H7 (cell line): ENCODE measurements around the gene RYR1. TPM values are rescaled to one million over a fixed set of nuclear protein-coding genes. Genes with fewer than 3 reads are reported as not detected.
"Not testable (repeated sequence)": the region's sequence is repeated elsewhere in the genome, so short reads cannot be mapped to it uniquely, and the experiment has no call there.

Experiments
- DNase-seq: peaks from one replicate; pipeline ENCODE4 v3.0.0; 2012
- H3K27me3 ChIP-seq: 2 replicates; pipeline ENCODE4 v1.6.0; 2011; ENCODE audit warnings: mild to moderate bottlenecking, low read length; ENCODE audit not compliant: control insufficient read depth, insufficient read depth
- H3K36me3 ChIP-seq: replicated peaks from 2 replicates; pipeline ENCODE4 v1.5.1; 2011; ENCODE audit warnings: low read length; ENCODE audit not compliant: control insufficient read depth, insufficient read depth
- H3K4me3 ChIP-seq: 2 replicates; pipeline ENCODE4 v1.5.1; 2011; ENCODE audit warnings: low read depth, mild to moderate bottlenecking, control low read depth, low read length, moderate library complexity; ENCODE audit not compliant: insufficient read depth
- total RNA-seq: library from RNA; depleted of rRNA; stranded (reverse); fragments of >200 nt; shearing (Covaris generic); gene quantifications from 2 replicates; pipeline ENCODE4 v1.2.3, GENCODE V29; 2014

RYR1 gene
- total RNA-seq, 1 experiment from 2014 or later, result 17.9 TPM

DNA sequence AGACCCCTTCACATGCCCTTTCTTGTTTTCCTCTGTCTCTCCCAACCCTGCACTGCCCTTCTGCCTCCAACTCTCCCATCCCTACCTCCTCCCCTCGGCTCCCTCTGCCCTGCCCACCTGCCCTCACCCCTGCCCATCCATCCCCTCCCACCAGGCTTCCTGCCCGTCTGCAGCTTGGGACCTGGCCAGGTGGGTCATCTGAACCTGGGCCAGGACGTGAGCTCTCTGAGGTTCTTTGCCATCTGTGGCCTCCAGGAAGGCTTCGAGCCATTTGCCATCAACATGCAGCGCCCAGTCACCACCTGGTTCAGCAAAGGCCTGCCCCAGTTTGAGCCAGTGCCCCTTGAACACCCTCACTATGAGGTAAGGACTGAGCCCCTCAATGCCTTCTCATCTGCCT is 35.7 kb downstream of the RYR1 start:
- no peak overlapping the region for H3K4me3 ChIP-seq
- no peak for DNase-seq
- H3K36me3 ChIP-seq, result peaks cover 25% of the 10 kb centered on the region
- H3K27me3 ChIP-seq, result no peaks in the 10 kb centered on the region

DNA sequence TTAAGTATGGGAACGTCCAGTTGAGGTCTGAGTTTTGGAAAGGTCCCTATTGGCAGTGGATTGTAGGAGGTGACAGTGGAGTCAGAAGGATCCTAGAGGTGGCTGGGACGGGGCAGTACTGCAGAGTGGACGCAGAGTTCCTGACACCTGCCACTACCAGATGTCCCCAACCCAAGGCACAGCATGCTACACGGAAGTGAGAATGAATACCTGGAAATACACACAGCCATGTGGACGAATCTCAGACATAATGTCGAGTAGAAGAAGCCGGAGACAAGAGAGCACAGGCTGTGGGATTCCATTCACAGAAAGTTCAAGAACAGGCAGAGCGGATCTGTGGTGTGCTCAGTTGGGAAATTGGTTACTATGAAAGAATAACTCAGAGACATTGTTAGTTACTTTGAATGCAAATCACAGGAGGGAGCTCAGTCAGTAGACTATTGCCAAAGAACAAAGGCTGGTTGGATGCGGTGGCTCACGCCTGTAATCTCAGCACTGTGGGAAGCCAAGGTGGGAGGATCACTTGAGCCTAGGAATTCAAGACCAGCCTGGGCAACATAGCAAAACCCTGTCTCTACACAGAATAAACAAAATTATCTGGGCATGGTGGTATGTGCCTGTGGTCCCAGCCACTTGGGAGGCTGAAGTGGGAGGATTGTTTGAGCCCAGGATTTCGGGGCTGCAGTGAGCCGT is 37.4 kb downstream of the RYR1 start:
- no peak for DNase-seq
- Histone ChIP-seq H3K4me3 (no peak overlapping the region), H3K36me3 (peaks cover 26% of the 10 kb centered on the region), H3K27me3 (no peaks in the 10 kb centered on the region)

DNA sequence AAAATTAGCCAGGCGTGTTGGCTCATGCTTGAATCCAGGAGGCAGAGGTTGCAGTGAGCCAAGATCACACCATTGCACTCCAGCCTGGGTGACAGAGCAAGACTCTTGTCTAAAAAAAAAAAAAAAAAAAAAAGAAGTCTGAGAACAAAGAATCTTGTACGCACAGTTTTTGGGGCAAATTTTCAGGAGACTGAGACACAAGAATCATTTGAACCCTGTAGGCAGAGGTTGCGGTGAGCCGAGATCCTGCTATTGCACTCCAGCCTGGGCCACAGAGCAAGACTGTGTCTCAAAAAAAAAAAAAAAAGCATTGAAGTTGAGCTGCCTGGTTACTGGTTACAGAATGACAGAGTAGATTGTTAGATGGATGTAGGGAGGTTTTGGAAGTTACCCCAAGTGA is 39.2 kb downstream of the RYR1 start:
- not testable (repeated sequence) for H3K4me3 ChIP-seq, DNase-seq, H3K27me3 ChIP-seq
- H3K36me3 ChIP-seq, result peaks cover 19% of the 10 kb centered on the region

DNA sequence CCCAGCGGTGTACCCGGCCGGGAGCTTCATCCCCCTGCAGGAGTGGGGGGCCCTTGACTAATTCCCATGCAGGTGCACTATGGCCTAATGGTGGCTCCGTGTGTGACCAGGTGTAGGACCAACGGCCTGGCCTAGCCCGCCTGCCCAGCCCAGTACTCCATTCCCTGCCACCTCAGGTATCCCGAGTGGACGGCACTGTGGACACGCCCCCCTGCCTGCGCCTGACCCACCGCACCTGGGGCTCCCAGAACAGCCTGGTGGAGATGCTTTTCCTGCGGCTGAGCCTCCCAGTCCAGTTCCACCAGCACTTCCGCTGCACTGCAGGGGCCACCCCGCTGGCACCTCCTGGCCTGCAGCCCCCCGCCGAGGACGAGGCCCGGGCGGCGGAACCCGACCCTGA is 39.7 kb downstream of the RYR1 start:
- Histone ChIP-seq H3K4me3 (no peak overlapping the region), H3K27me3 (no peaks in the 10 kb centered on the region), H3K36me3 (peaks cover 17% of the 10 kb centered on the region)
- DNase-seq, result no peak

DNA sequence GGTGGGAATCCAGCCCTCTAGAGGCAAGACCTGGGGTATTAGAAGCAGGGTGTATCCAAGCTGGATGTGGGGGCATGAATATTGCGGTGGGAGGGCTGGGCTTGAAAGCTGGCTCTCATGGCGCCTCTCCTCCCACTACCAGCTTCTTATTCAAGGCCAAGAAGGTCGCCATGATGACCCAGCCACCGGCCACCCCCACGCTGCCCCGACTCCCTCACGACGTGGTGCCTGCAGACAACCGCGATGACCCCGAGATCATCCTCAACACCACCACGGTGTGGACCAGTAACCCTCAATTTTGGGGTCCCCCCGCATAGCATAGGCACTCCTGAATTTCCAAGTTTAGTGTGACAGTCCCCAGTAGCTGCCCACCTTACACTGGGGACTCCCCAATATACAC is 41.7 kb downstream of the RYR1 start:
- H3K36me3 ChIP-seq, result peaks cover 10% of the 10 kb centered on the region
- no peak for DNase-seq
- no peak overlapping the region for H3K4me3 ChIP-seq
- H3K27me3 ChIP-seq, result no peaks in the 10 kb centered on the region

DNA sequence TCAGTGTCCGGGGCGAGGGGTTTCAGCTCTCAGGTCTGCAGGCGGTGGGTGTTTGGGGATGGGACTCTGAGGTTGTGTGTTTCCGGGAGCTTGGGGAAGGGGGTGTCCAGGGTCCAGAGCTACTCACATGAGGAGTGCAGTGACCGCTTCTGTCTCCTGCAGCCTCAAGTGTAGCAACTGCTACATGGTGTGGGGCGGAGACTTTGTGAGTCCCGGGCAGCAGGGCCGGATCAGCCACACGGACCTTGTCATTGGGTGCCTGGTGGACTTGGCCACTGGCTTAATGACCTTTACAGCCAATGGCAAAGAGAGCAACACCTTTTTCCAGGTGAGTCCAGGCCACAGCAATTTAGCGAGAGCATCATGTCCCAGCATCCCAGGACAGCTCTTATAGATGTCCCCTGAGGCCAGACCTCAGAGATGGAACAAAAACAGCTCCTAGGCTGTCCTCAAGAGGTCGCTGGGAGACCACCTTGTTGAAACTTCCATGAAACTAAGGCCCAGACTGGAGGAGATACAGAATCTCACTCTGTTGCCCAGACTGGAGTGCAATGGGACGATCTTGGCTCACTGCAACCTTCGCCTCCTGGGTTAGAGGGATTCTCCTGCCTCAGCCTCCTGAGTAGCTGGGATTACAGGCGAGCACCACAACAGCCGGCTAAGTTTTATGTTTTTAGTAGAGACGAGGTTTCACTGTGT is 44.9 kb downstream of the RYR1 start:
- peaks cover 12% of the 10 kb centered on the region for H3K36me3 ChIP-seq
- H3K4me3 ChIP-seq, result no peak overlapping the region
- no peaks in the 10 kb centered on the region for H3K27me3 ChIP-seq
- DNase-seq, result no peak

DNA sequence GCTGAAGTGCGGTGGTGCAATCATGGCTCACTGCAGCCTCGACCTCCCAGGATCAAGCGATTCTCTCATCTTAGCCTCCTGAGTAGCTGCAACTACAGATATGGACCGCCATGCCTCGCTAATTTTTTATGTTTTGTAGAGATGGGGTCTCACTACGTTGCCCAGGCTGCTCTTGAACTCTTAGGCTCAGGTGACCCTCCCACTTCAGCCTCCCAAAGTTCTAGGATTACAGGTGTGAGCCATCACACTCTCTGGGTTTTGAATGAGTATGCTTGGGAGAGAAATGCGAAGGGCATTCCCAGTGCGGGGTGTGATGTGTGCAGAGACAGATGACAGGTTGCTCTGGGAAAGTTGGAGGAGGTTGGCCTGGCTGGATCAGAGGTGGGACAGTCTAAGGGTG is 49.0 kb downstream of the RYR1 start:
- Histone ChIP-seq H3K27me3 (no peaks in the 10 kb centered on the region), H3K36me3 (peaks cover 15% of the 10 kb centered on the region), H3K4me3 (no peak overlapping the region)
- DNase-seq, result no peak

DNA sequence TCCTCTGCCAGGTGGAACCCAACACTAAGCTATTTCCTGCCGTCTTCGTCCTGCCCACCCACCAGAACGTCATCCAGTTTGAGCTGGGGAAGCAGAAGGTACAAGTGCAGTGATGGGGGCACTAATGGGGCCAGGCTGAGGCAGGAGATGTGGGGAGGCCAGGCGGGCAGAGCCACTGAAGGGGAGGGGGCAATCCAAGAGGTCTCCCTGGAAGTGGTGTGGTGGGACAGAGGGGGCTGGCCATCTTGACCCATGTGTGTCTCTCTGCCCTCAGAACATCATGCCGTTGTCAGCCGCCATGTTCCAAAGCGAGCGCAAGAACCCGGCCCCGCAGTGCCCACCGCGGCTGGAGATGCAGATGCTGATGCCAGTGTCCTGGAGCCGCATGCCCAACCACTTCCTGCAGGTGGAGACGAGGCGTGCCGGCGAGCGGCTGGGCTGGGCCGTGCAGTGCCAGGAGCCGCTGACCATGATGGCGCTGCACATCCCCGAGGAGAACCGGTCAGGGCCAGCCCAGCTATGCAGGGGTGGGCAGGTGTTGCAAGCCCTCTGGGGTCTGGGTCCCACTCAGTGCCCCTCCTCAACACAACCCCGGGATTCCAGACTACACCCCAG is 49.6 kb downstream of the RYR1 start:
- Histone ChIP-seq H3K27me3 (no peaks in the 10 kb centered on the region), H3K36me3 (peaks cover 15% of the 10 kb centered on the region), H3K4me3 (no peak overlapping the region)
- DNase-seq, result no peak

DNA sequence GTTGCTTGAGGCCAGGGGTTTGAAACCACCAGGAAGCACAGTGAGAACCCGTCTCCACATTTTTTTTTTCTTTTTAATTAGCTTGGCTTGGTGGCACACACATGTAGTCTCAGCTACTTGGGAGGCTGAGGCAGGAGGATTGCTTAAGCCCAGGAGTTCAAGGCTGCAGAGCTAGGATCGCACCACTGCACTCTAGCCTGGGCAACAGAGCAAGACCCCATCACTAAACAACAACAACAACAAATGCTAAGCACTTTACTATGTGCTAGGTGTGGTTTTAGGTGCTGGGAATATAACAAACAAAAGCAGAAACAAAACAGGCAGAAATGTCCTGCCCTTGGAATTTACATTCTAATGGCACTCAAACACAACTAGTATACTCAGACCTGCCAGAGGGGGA is 51.3 kb downstream of the RYR1 start:
- DNase-seq, result no peak
- H3K36me3 ChIP-seq, result peaks cover 21% of the 10 kb centered on the region
- no peak overlapping the region for H3K4me3 ChIP-seq
- H3K27me3 ChIP-seq, result no peaks in the 10 kb centered on the region

DNA sequence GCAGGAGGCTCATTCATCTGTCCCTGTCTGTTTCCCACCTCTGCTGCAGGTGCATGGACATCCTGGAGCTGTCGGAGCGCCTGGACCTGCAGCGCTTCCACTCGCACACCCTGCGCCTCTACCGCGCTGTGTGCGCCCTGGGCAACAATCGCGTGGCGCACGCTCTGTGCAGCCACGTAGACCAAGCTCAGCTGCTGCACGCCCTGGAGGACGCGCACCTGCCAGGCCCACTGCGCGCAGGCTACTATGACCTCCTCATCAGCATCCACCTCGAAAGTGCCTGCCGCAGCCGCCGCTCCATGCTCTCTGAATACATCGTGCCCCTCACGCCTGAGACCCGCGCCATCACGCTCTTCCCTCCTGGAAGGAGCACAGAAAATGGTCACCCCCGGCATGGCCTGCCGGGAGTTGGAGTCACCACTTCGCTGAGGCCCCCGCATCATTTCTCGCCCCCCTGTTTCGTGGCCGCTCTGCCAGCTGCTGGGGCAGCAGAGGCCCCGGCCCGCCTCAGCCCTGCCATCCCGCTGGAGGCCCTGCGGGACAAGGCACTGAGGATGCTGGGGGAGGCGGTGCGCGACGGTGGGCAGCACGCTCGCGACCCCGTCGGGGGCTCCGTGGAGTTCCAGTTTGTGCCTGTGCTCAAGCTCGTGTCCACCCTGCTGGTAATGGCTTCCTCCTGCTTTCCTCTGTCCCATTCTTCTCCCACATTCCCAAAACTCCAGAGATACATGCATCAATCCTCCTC is 52.2 kb downstream of the RYR1 start:
- peaks cover 27% of the 10 kb centered on the region for H3K36me3 ChIP-seq
- H3K4me3 ChIP-seq, result no peak overlapping the region
- no peaks in the 10 kb centered on the region for H3K27me3 ChIP-seq
- no peak for DNase-seq

DNA sequence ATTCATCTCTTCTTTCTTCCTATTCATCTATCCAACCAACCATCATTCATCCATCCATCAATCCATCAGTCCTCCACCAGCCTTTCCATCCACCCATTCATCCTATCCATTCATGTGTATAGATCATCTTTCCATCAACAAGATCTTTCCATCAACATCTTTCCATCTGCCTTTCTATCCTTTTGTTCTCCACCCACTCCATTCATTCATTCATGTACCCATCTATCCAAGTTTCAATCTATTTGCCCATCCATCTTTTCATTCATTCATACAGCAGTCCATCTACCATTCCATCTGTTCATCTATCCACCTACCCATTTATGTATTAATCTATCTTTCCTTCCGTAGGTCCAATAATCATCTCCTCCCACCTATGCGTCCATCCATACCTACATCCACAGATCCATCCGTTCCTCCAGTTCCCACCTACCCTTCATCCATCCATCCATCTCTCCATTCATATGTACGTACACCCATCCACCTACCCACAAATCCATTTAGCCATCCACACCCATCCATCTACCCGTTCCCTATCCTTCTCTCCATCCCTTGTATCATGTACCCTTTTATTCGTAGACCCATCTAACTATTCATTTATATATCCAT is 53.3 kb downstream of the RYR1 start:
- Histone ChIP-seq H3K36me3 (peaks cover 27% of the 10 kb centered on the region), H3K27me3 (no peaks in the 10 kb centered on the region), H3K4me3 (no peak overlapping the region)
- no peak for DNase-seq

DNA sequence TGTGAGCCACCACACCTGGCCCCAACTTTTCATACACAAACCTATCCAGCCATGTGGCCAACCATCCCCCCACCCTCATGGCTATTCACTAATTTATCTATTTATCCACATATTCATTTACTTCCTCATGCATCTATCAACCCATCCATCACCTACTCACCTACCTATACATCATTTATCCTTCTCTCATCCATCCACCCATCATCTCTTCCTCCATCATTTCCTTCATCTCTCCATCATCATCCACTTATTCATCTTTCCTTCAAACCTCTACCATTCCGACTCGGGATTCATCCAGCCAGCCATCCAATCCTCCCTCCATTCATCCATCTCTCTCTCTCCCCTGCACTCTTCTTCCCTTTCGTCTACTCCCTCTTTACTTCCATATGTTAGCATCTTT is 54.6 kb downstream of the RYR1 start:
- no peak overlapping the region for H3K4me3 ChIP-seq
- H3K36me3 ChIP-seq, result peaks cover 24% of the 10 kb centered on the region
- DNase-seq, result no peak
- H3K27me3 ChIP-seq, result no peaks in the 10 kb centered on the region

DNA sequence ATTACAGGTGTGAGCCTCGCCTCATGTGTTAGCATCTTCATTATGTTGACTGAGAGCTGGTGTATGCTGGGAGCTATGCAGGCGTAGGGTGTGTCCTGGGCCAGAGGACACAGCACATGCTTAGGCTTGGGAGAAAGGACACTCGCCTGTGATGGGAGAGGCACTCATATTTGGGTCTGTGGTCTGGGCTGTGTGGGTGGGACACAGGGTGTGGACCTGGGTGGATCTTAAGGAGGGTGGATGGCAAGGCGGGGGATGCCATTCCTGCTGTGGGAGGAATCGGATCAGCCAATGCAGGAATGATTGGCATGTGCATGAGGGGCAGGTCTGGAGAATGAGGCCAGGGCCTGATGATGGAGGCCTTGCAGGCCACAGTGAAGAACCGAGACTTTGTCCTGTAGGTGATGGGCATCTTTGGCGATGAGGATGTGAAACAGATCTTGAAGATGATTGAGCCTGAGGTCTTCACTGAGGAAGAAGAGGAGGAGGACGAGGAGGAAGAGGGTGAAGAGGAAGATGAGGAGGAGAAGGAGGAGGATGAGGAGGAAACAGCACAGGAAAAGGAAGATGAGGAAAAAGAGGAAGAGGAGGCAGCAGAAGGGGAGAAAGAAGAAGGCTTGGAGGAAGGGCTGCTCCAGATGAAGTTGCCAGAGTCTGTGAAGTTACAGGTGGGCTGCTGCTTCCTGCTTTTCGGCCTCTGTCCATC is 55.4 kb downstream of the RYR1 start:
- no peaks in the 10 kb centered on the region for H3K27me3 ChIP-seq
- H3K36me3 ChIP-seq, result peaks cover 24% of the 10 kb centered on the region
- DNase-seq, result no peak
- no peak overlapping the region for H3K4me3 ChIP-seq

DNA sequence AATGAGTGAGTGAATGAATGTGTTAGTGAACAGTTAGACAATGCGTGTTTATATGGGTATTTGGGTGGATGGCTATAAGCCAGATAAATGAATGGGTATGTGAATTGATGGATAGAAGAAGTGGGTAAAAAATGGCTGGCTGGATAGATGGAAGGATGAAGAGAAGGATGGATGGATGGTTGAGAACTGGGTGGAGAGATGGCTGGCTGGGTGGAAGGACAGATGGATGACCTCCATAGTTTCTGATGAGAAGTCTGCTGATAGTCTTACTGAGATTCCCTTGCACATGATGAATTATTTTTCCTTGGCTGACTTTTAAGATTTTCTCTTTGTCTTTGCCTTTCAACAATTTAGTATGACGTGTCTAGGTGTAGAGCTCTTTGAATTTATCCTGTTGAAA is 57.4 kb downstream of the RYR1 start:
- Histone ChIP-seq H3K36me3 (peaks cover 24% of the 10 kb centered on the region), H3K27me3 (no peaks in the 10 kb centered on the region), H3K4me3 (no peak overlapping the region)
- DNase-seq, result no peak
